Transverse colon (tissue), 4 donors: Measurements from ENCODE around the gene APOL4. TPM values are rescaled to one million over a fixed set of nuclear protein-coding genes. Genes with fewer than 3 reads are reported as not detected.
"Not testable (repeated sequence)": the region's sequence is repeated elsewhere in the genome, so short reads cannot be mapped to it uniquely, and the experiment has no call there.

Experiments used
- DNase-seq: peaks from one replicate; pipeline ENCODE4 v3.0.0-alpha.2; 2019
- H3K27ac ChIP-seq, 4 donors: fragments of 200-600 bp; sonication (generic); 2 replicates each; pipeline ENCODE4 v1.5.1; 2016 to 2018; ENCODE audit warnings: inconsistent platforms in 4 of 4
- H3K27me3 ChIP-seq: fragments of 200-600 bp; sonication (generic); 2 replicates; pipeline ENCODE4 v1.5.1; 2017; ENCODE audit warnings: inconsistent platforms
- H3K36me3 ChIP-seq, 4 donors: fragments of 200-600 bp; sonication (generic); 2 replicates each; pipeline ENCODE4 v1.5.1; 2017 to 2019; ENCODE audit warnings: inconsistent platforms in 4 of 4
- H3K4me1 ChIP-seq, 4 donors: fragments of 200-600 bp; sonication (generic); 2 replicates each; pipeline ENCODE4 v1.5.1; 2017 to 2020; ENCODE audit warnings: inconsistent platforms in 4 of 4
- H3K4me3 ChIP-seq, 4 donors: fragments of 200-600 bp; sonication (generic); 1 replicate in 1 of 4; 2 replicates in 3 of 4; pipeline versions ENCODE4 v1.5.1 to v1.6.1; 2017 to 2019; ENCODE audit warnings: inconsistent platforms in 4 of 4
- H3K9me3 ChIP-seq, 2 donors: fragments of 200-600 bp; sonication (generic); 2 replicates each; pipeline ENCODE4 v1.5.1; 2017 to 2019; ENCODE audit warnings: inconsistent platforms in 2 of 2
- CTCF ChIP-seq, 5 experiments: fragments of 200-600 bp in 3 of 5; fragments of 450-650 bp in 2 of 5; sonication (generic) in 3 of 5; IDR thresholded peaks; 1 replicate in 2 of 5; 2 replicates in 3 of 5; pipeline ENCODE4 v1.5.1; 2016 to 2017; ENCODE audit warnings: antibody characterized with exemption in 5 of 5, inconsistent platforms in 3 of 5, mild to moderate bottlenecking in 2 of 5, moderate library complexity in 1 of 5
- EP300 ChIP-seq: sonication (generic); formaldehyde crosslinking; IDR thresholded peaks from one replicate; pipeline ENCODE4 v1.6.1; 2017; ENCODE audit warnings: antibody characterized with exemption, low read depth
- POLR2A ChIP-seq: fragments of 450-650 bp; IDR thresholded peaks from one replicate; pipeline ENCODE4 v1.6.1; 2016; ENCODE audit warnings: antibody characterized with exemption, mild to moderate bottlenecking, moderate library complexity
- POLR2AphosphoS5 ChIP-seq, 3 donors: sonication (generic); formaldehyde crosslinking; IDR thresholded peaks; one replicate each; pipeline ENCODE4 v1.6.1; 2016; ENCODE audit warnings: antibody characterized with exemption in 3 of 3
- WGBS, 2 donors: methylation state at CpG; one replicate each; pipeline ENCODE4 v1.1.5; 2018; ENCODE audit warnings: low coverage in 1 of 2; 5-methylcytosine and 5-hydroxymethylcytosine counted together
- in situ Hi-C, 4 donors: fragments of 200-750 bp; cut with MboI; loops; one replicate each; pipeline versions ENCODE4 v1.15.0 to v1.15.1; 2017; ENCODE audit warnings: low sequenced_read_pairs in 3 of 4, low pct_ligation_motif_present in 1 of 4, low pct_unique_long_range_greater_than_20kb in 1 of 4
- intact Hi-C: fragments of 100-400 bp; cut with DNase I; formaldehyde crosslinking; loops from one replicate; pipeline ENCODE4 v1.15.1; 2023; ENCODE audit warnings: low total_unique reads
- total RNA-seq, 4 donors: library from RNA; depleted of rRNA; stranded (reverse); fragments of >200 nt; gene quantifications; one replicate each; pipeline ENCODE4 v1.1.0, GENCODE V29; 2016

Gene APOL4
- total RNA-seq, 4 donors from 2014 or later, result 0.16 to 9.0 (median 1.8) TPM; not detected in 1

GRCh38 chr22:36234213-36234612 lies 32.6 kb upstream of the APOL4 start:
- no peaks in the 10 kb centered on the region for H3K27me3 ChIP-seq
- TF ChIP-seq CTCF (IDR thresholded peaks at IDR 0.05) (no peak), POLR2A (no peak), POLR2AphosphoS5 (IDR thresholded peaks at IDR 0.05) (no peak), EP300 (no peak)
- H3K4me3 ChIP-seq, result no peak overlapping the region
- intact Hi-C loops (no loop called here), in situ Hi-C loops (no loop called here)
- 77% methylated on average over 2 of the region's 2 CpGs; no CpG with 5 or more reads in 1 of the 2 donors for WGBS, 2 donors
- H3K9me3 ChIP-seq, result no peaks in the 10 kb centered on the region
- H3K27ac ChIP-seq, result no peak overlapping the region
- H3K4me1 ChIP-seq, result peaks cover 14 to 40% (median 27%) of the 10 kb centered on the region in 4 donors
- no peak for DNase-seq
- peaks cover 0 to 19% (median 7%) of the 10 kb centered on the region in 4 donors for H3K36me3 ChIP-seq

GRCh38 chr22:36233796-36234195 lies 32.2 kb upstream of the APOL4 start:
- H3K4me3 ChIP-seq, result no peak overlapping the region
- DNase-seq, result no peak
- H3K9me3 ChIP-seq, result no peaks in the 10 kb centered on the region
- in situ Hi-C loops (no loop called here), intact Hi-C loops (no loop called here)
- H3K4me1 ChIP-seq, result peaks cover 14 to 38% (median 26%) of the 10 kb centered on the region in 4 donors
- WGBS, 2 donors, result 89 to 97% methylated on average over 5 to 7 of the region's 7 CpGs
- no peaks in the 10 kb centered on the region for H3K27me3 ChIP-seq
- H3K36me3 ChIP-seq, result peaks cover 0 to 19% (median 7%) of the 10 kb centered on the region in 4 donors
- H3K27ac ChIP-seq, result no peak overlapping the region
- TF ChIP-seq POLR2AphosphoS5 (IDR thresholded peaks at IDR 0.05) (no peak), POLR2A (no peak), EP300 (no peak), CTCF (IDR thresholded peaks at IDR 0.05) (no peak)

GRCh38 chr22:36232715-36233401 lies 31.2 kb upstream of the APOL4 start:
- H3K36me3 ChIP-seq, result peaks cover 0 to 21% (median 7%) of the 10 kb centered on the region in 4 donors
- no peak overlapping the region for H3K4me3 ChIP-seq
- no peak for DNase-seq
- intact Hi-C loops (no loop called here), in situ Hi-C loops (no loop called here)
- peaks cover 12 to 29% (median 19%) of the 10 kb centered on the region in 4 donors for H3K4me1 ChIP-seq
- WGBS, 2 donors, result 68 to 90% methylated on average over 2 to 13 of the region's 13 CpGs
- TF ChIP-seq CTCF (IDR thresholded peaks at IDR 0.05) (no peak), POLR2A (no peak), POLR2AphosphoS5 (IDR thresholded peaks at IDR 0.05) (no peak), EP300 (no peak)
- H3K27me3 ChIP-seq, result no peaks in the 10 kb centered on the region
- H3K9me3 ChIP-seq, result no peaks in the 10 kb centered on the region
- H3K27ac ChIP-seq, result no peak overlapping the region

- intact Hi-C loops, in situ Hi-C loops, H3K27ac ChIP-seq, H3K4me3 ChIP-seq, H3K9me3 ChIP-seq, H3K27me3 ChIP-seq, DNase-seq: not testable (repeated sequence)
- WGBS, 2 donors, result 89% methylated on average over 3 of the region's 5 CpGs; no CpG with 5 or more reads in 1 of the 2 donors
- H3K4me1 ChIP-seq, result peaks cover 0 to 11% (median 1%) of the 10 kb centered on the region in 4 donors
- H3K36me3 ChIP-seq, result peaks cover 0 to 28% (median 7%) of the 10 kb centered on the region in 4 donors
These were observed 29.4 kb upstream of the APOL4 start for GRCh38 chr22:36231051-36231450.

- in situ Hi-C loops, H3K27me3 ChIP-seq, H3K4me3 ChIP-seq, H3K4me1 ChIP-seq, intact Hi-C loops, H3K9me3 ChIP-seq, H3K27ac ChIP-seq, DNase-seq: not testable (repeated sequence)
- WGBS, 2 donors, result 82% methylated on average over 3 of the region's 3 CpGs; no CpG with 5 or more reads in 1 of the 2 donors
- peaks cover 0 to 28% (median 7%) of the 10 kb centered on the region in 4 donors for H3K36me3 ChIP-seq
These were observed 28.0 kb upstream of the APOL4 start for GRCh38 chr22:36229649-36230048.
